ENCODE measurements around the gene THAP4. TPM values are rescaled to one million over a fixed set of nuclear protein-coding genes. Genes with fewer than 3 reads are reported as not detected.

The THAP4 gene
- total RNA-seq, 1 donor from 2014 or later = 46.1 TPM

GRCh38 chr2:241542278-241542605 is 94.7 kb downstream of the THAP4 start:
- H3K4me3 ChIP-seq = no peak overlapping the region
- no peak overlapping the region for H3K27ac ChIP-seq
- peak; percentile 85 for DNase-seq
- no peaks in the 10 kb centered on the region for H3K36me3 ChIP-seq
- intact Hi-C loops (cut with DNase I) = no loop called here
- ATAC-seq = peak; percentile 47
- H3K4me1 ChIP-seq = peaks cover 18% of the 10 kb centered on the region
- H3K9me3 ChIP-seq = no peaks in the 10 kb centered on the region
- no peaks in the 10 kb centered on the region for H3K27me3 ChIP-seq
- TF ChIP-seq, protein P1, sequence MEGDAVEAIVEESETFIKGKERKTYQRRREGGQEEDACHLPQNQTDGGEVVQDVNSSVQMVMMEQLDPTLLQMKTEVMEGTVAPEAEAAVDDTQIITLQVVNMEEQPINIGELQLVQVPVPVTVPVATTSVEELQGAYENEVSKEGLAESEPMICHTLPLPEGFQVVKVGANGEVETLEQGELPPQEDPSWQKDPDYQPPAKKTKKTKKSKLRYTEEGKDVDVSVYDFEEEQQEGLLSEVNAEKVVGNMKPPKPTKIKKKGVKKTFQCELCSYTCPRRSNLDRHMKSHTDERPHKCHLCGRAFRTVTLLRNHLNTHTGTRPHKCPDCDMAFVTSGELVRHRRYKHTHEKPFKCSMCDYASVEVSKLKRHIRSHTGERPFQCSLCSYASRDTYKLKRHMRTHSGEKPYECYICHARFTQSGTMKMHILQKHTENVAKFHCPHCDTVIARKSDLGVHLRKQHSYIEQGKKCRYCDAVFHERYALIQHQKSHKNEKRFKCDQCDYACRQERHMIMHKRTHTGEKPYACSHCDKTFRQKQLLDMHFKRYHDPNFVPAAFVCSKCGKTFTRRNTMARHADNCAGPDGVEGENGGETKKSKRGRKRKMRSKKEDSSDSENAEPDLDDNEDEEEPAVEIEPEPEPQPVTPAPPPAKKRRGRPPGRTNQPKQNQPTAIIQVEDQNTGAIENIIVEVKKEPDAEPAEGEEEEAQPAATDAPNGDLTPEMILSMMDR (IDR thresholded peaks at IDR 0.05) = no peak

DNA sequence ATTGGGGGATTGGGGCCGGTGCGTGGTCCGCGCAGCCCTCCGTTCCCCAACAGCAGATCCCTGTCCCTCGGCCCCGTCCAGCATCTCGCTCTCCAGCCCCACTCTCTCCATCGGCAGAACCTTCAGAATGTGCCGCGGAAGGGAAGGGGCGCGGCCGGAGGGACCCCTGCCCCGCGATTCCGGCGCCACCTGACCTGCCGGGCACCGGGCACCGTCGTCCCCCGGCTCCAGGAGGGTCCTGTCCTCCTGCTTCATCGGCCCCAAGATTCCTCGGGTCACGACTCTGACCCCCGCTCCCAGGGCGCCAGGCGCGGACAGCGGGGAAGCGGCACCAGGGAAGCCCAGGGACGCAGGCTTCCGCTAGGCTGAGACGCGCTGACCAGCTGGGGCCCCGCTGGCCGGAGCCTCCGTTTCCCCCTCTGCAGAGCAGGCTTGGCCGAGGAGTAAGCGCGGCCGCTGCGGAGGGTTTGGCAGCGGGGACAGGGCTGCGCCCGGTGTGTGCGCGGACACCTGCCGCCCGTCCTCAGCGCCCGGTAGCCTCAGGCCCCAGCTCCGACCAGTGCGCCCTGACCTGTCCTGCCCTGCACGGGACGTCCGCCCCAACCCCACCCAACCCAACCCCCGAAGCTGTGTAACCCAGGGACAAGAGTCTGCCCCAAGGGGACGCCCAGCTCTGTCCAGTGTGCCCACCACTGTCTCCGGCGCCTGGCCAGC is 95.2 kb downstream of the THAP4 start:
- intact Hi-C loops (cut with DNase I) = no loop called here
- H3K27ac ChIP-seq = no peak overlapping the region
- no peaks in the 10 kb centered on the region for H3K36me3 ChIP-seq
- H3K27me3 ChIP-seq = no peaks in the 10 kb centered on the region
- DNase-seq (no peak), ATAC-seq (peak; percentile 2)
- no peaks in the 10 kb centered on the region for H3K9me3 ChIP-seq
- peak overlapping the region; percentile 13 for H3K4me3 ChIP-seq
- TF ChIP-seq, protein P1 (IDR thresholded peaks at IDR 0.05) = no peak
- peaks cover 15% of the 10 kb centered on the region for H3K4me1 ChIP-seq

GRCh38 chr2:241540771-241541561 is 96.0 kb downstream of the THAP4 start:
- ATAC-seq (peak; percentile 89), DNase-seq (peak; percentile 88)
- TF ChIP-seq, protein P1 (IDR thresholded peaks at IDR 0.05) = no peak
- no peaks in the 10 kb centered on the region for H3K9me3 ChIP-seq
- intact Hi-C loops (cut with DNase I) = no loop called here
- H3K4me3 ChIP-seq = peak overlapping the region; percentile 48
- peak overlapping the region; percentile 67 for H3K27ac ChIP-seq
- H3K36me3 ChIP-seq = no peaks in the 10 kb centered on the region
- no peaks in the 10 kb centered on the region for H3K27me3 ChIP-seq
- peaks cover 15% of the 10 kb centered on the region for H3K4me1 ChIP-seq

DNA sequence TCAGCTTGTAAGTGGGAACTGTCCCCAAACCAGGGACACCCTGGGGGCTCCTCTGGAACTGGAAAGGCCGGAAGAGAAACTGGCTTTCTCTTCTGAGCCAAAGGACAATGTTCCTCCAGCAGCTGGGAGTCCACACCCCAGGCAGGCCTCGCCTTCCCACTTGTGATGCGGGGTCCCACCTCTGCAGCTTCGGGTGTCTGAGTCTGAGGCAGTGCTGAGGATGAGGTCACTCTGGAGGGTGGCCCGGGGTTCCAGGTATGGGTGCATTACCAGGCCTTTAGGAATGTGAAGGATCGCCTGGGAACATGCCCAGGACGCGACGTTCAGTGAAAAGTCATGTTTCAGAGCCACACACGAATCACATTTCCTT is 96.6 kb downstream of the THAP4 start:
- peak overlapping the region; percentile 48 for H3K4me3 ChIP-seq
- H3K36me3 ChIP-seq = no peaks in the 10 kb centered on the region
- TF ChIP-seq, protein P1 (IDR thresholded peaks at IDR 0.05) = no peak
- peaks cover 15% of the 10 kb centered on the region for H3K4me1 ChIP-seq
- peak; percentile 84 for DNase-seq
- H3K27ac ChIP-seq = peak overlapping the region; percentile 67
- intact Hi-C loops (cut with DNase I) = no loop called here
- no peaks in the 10 kb centered on the region for H3K9me3 ChIP-seq
- no peaks in the 10 kb centered on the region for H3K27me3 ChIP-seq
- peak; percentile 75 for ATAC-seq

GRCh38 chr2:241539616-241540374 is 97.2 kb downstream of the THAP4 start:
- Histone ChIP-seq H3K27ac (peak overlapping the region; percentile 67), H3K4me1 (peaks cover 15% of the 10 kb centered on the region), H3K27me3 (no peaks in the 10 kb centered on the region), H3K36me3 (no peaks in the 10 kb centered on the region), H3K4me3 (no peak overlapping the region), H3K9me3 (no peaks in the 10 kb centered on the region)
- ATAC-seq (no peak), DNase-seq (no peak)
- TF ChIP-seq, protein P1 (IDR thresholded peaks at IDR 0.05) = no peak
- intact Hi-C loops (cut with DNase I) = no loop called here
